ENCODE measurements around the gene POPDC3. TPM values are rescaled to one million over a fixed set of nuclear protein-coding genes. Genes with fewer than 3 reads are reported as not detected.

Gene POPDC3
- total and polyA plus RNA-seq, 11 donors = 29.3 to 59.7 (median 53.0) TPM

DNA sequence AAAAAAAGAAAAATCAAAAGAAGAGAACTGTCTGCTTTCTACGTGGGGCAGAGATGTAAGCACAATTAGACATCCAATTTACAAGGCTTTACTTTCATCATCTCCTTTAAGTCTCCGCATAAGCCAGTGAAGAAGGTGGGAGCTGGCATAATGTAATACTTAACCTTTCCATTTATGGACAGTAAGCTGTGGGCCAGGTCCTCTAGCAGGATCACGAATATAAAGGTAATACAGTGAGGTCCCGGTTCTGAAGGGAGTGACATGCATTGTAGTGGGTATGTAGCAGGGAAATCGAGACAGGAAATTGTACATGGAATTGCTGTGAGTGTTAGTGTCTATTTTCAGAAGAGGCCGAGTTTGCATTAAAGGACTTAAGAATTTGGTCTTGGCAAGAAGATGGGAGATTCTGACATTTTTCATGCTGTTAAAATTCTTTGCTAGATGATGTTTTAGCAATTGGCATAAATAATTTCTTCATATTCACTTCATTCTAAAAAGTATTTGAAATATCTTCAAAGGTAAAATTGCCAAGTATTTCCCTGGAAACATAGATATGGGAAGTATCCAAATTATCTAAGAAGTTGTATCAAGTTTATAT lies 20.4 kb upstream of the POPDC3 start:
- no peak for TF ChIP-seq POLR2A (IDR thresholded peaks at IDR 0.05)
- TF ChIP-seq, protein P1, sequence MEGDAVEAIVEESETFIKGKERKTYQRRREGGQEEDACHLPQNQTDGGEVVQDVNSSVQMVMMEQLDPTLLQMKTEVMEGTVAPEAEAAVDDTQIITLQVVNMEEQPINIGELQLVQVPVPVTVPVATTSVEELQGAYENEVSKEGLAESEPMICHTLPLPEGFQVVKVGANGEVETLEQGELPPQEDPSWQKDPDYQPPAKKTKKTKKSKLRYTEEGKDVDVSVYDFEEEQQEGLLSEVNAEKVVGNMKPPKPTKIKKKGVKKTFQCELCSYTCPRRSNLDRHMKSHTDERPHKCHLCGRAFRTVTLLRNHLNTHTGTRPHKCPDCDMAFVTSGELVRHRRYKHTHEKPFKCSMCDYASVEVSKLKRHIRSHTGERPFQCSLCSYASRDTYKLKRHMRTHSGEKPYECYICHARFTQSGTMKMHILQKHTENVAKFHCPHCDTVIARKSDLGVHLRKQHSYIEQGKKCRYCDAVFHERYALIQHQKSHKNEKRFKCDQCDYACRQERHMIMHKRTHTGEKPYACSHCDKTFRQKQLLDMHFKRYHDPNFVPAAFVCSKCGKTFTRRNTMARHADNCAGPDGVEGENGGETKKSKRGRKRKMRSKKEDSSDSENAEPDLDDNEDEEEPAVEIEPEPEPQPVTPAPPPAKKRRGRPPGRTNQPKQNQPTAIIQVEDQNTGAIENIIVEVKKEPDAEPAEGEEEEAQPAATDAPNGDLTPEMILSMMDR (IDR thresholded peaks at IDR 0.05) = no peak
- DNase-seq (no peak), ATAC-seq (peak in 3 of 4 donors; percentile 22 to 53 (median 47))
- no peaks in the 10 kb centered on the region for H3K27me3 ChIP-seq
- WGBS, 4 donors = 38 to 50% (median 41%) methylated on average over 6 of the region's 6 CpGs
- peak overlapping the region in 7 of 12 donors; percentile 17 to 41 (median 33) for H3K4me3 ChIP-seq
- H3K4me1 ChIP-seq = peaks cover 0 to 5% (median 0%) of the 10 kb centered on the region in 12 donors
- H3K9me3 ChIP-seq = peaks cover 0 to 10% (median 0%) of the 10 kb centered on the region in 12 donors
- intact Hi-C loops (cut with DNase I) = no loop called here
- no peaks in the 10 kb centered on the region for H3K36me3 ChIP-seq
- peak overlapping the region in 9 of 12 donors; percentile 12 to 84 (median 65) for H3K27ac ChIP-seq

DNA sequence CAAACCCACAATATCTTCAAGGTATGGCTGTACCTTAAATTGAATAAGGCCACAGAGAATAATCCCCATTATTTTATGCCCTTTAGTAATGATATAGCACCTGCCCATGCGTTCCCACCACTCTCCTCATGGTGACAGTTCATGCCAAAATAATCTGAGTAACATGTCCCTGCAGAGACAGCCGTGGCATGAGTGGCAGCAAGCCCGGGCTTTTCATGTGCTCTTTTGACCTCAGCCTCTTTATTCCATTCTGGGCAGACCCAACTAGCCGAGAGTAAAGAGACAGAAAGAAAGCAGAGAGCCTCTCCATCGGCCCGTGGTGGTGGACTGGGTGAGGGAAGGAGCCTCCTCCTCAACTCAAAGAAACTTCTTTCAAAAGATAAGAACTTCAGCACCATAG lies 19.9 kb upstream of the POPDC3 start:
- peak; percentile 66 to 85 (median 72) for DNase-seq
- intact Hi-C loops (cut with DNase I) = no loop called here
- ATAC-seq = peak; percentile 92 to 96 (median 94)
- peak overlapping the region in 9 of 12 donors; percentile 12 to 84 (median 65) for H3K27ac ChIP-seq
- H3K9me3 ChIP-seq = peaks cover 0 to 10% (median 0%) of the 10 kb centered on the region in 12 donors
- H3K36me3 ChIP-seq = no peaks in the 10 kb centered on the region
- TF ChIP-seq, protein P1 (IDR thresholded peaks at IDR 0.05) = no peak
- TF ChIP-seq POLR2A (IDR thresholded peaks at IDR 0.05) = no peak
- H3K4me3 ChIP-seq = peak overlapping the region in 7 of 12 donors; percentile 17 to 41 (median 33)
- peaks cover 0 to 5% (median 0%) of the 10 kb centered on the region in 12 donors for H3K4me1 ChIP-seq
- no peaks in the 10 kb centered on the region for H3K27me3 ChIP-seq
- 25 to 37% (median 29%) methylated on average over 6 of the region's 6 CpGs for WGBS, 4 donors

DNA sequence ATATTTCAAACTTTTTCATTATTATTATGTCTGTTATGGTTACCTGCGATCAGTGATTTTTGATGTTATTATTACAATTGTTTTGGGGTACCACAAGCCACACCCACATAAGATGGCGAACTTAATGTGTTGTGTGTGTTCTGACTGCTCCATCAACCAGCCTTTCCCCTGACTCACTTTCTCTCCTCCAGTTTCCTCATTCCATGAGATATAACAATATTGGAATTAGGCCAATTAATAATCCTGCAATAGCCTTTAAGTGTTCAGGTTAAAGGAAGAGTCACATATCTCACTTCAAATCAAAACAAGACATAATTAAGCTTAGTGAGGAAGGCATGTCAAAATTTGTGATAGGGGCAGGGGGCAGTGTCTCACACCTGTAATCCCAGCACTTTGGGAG lies 16.3 kb upstream of the POPDC3 start:
- Histone ChIP-seq H3K36me3 (no peaks in the 10 kb centered on the region), H3K9me3 (peaks cover 0 to 10% (median 0%) of the 10 kb centered on the region in 12 donors), H3K27me3 (no peaks in the 10 kb centered on the region), H3K4me3 (no peak overlapping the region), H3K4me1 (peaks cover 0 to 5% (median 0%) of the 10 kb centered on the region in 12 donors), H3K27ac (no peak overlapping the region)
- 89 to 94% (median 90%) methylated on average over 2 of the region's 2 CpGs for WGBS, 4 donors
- DNase-seq (no peak), ATAC-seq (no peak)
- TF ChIP-seq, protein P1 (IDR thresholded peaks at IDR 0.05) = no peak
- TF ChIP-seq POLR2A (IDR thresholded peaks at IDR 0.05) = no peak
- intact Hi-C loops (cut with DNase I) = no loop called here

DNA sequence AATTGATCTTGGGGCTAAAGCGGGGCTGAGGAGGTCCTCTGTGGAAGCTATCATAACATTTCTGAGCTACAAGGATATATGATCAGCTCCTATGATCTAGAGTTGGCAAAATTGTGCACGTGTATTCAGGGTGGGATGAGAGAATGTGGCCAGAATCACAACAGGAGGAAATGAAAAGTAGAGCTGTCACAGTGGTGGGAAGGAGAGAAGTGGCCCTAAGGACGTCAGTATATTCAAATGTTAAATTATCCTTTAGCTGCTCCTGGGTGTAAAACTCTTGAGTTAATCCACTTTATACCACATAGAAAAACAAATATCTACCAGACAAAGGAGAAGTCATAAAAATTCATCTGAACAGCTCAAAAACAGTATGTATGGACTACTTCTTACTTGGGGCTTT lies 14.8 kb upstream of the POPDC3 start:
- 60 to 75% (median 65%) methylated on average over 3 of the region's 3 CpGs for WGBS, 4 donors
- no peak for DNase-seq
- Histone ChIP-seq H3K4me1 (peaks cover 0 to 5% (median 0%) of the 10 kb centered on the region in 12 donors), H3K27me3 (no peaks in the 10 kb centered on the region), H3K9me3 (peaks cover 0 to 10% (median 0%) of the 10 kb centered on the region in 12 donors), H3K36me3 (no peaks in the 10 kb centered on the region), H3K27ac (no peak overlapping the region), H3K4me3 (no peak overlapping the region)
- ATAC-seq = no peak
- intact Hi-C loops (cut with DNase I) = no loop called here
- TF ChIP-seq, protein P1 (IDR thresholded peaks at IDR 0.05) = no peak
- no peak for TF ChIP-seq POLR2A (IDR thresholded peaks at IDR 0.05)
